Left lobe of liver (tissue), 2 donors: ENCODE measurements around the gene ANKS3. TPM values are rescaled to one million over a fixed set of nuclear protein-coding genes. Genes with fewer than 3 reads are reported as not detected.
A peak's percentile ranks its signal among the peaks of the same experiment; 100 is the strongest.

Experiments
- ATAC-seq: fragments of 200-7000 bp; cut with Tn5 transposase; one replicate; pipeline ENCODE4 v1.9.1; 2020; ENCODE audit warnings: mild to moderate bottlenecking, moderate library complexity
- DNase-seq: peaks from one replicate; pipeline ENCODE4 v3.0.0-alpha.2; 2020; ENCODE audit warnings: low spot score
- total RNA-seq: library from RNA; stranded (reverse); gene quantifications from one replicate; pipeline ENCODE4 v1.2.1, GENCODE V29; 2021
- donor health status: DM: no; HTN: no; CAD: no; lungs with moderate emphysema.
- donor health status: DM: no; HTN: yes; CAD: no.

The ANKS3 gene
- total RNA-seq, 1 donor from 2014 or later = 10.6 TPM

DNA sequence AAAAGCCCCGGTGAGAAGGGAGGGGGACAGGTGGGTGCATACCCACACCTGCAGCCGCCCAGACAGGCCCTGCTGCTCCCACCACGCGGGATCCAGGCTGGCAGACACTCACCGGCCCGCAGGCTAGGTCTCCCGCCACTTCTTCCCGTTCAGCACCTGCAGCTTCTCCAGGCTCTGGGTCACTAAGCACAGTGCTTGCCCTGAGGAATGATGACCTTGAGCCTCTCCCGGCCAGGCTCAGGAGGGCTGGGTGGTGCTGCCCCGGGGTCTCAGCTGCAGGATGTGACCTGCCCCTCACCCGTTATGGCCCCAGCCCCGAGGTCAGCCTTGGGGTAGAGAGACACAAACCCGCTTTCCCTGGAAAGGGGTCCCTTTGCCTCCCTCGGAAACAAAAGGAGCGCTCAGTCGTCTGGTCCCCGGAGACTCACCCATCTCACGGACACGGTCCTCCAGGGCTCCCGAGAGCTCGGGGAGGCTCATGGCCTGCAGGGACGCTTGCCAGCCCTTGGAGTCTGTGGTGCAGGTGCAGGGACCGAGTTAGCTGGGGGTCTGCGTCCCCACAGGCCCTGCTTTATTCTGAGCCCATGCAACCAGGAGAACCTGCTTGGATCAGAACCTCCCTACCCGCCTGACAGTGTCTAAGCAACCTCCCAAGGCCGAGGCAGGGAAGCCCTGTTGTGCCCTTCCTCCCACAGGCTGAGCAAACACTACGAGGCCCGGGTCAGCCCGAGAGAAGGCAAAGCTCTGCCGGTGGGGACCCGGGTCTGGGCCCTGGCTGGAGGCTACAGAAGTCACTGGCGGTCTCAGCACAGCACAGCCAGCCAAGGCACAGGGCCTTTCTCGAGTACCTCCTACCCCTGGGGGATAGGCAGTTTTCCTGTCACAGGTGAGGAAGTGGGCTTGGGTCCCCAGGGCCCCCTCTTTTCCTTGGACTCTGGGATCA lies 36.9 kb downstream of the ANKS3 start:
- no peak for ATAC-seq
- DNase-seq = peak; percentile 48

DNA sequence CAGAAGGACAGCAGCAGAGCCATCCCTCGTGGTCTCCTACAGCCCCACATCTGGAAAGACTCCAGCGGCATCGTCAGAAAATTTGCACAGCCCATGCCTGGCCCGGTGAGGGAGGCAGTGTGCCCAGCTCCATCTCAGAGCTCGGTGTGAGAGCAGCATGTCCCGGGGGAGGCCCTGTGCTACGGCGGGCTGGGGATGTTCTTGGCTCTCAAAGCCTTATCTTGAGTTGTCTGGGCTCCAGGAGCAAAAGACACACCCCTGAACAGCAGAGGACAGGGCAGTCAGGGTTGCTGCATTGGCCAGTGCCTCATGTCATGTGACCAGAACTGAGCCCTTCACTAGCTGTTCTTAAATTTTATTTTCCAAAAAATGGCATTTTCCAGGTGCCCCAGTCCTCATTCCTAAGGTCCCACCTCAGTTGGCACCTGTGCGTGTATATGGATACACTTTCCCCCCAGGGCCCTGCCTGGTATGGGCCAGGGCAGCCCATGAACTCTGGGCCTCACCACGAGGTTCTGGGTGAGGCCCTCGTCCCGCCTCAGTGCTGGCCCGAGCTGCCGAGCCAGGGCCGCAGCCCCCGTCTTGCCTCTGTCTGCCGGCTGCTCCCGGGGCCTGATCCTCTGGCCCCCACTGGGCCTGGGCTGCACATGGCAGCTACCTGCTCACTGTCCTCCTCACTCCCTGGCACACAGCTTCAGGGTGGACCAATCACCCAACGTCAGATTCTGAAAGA lies 37.7 kb downstream of the ANKS3 start:
- DNase-seq = peak; percentile 49
- no peak for ATAC-seq

DNA sequence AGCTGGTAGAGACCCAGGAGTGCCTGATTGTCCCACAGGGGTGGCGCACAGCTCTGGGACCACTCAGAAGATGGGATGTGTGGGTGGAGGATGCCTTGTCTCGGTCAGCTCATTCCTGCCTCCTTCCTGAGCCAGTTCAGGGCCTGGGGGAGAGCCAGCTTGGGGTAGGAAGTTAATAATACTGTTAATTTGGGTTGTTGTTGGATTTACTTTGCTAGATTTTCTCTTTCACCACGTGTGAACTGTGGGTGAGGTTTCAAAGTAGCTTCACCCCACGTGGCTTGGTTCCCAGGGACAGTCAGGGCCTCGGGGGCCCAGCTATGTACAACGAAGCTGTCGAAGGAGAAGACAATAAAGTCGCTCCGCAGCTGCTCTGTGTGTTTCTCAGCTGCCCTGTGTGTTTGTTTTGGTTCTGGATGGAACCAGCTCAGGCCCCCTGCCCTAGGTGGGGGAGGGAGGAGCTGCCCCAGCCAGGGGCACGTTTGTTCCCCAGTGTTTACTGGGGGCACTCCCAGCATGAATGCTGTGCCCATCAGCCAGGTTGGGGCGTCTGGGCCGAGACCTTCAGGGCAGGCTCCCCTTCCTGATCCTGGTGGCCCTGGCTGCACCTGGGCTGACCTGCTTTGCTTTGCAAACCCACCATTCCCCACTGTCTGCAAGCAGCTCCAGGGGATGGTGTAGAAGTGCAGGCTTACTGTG lies 38.4 kb downstream of the ANKS3 start:
- ATAC-seq (no peak), DNase-seq (no peak)

DNA sequence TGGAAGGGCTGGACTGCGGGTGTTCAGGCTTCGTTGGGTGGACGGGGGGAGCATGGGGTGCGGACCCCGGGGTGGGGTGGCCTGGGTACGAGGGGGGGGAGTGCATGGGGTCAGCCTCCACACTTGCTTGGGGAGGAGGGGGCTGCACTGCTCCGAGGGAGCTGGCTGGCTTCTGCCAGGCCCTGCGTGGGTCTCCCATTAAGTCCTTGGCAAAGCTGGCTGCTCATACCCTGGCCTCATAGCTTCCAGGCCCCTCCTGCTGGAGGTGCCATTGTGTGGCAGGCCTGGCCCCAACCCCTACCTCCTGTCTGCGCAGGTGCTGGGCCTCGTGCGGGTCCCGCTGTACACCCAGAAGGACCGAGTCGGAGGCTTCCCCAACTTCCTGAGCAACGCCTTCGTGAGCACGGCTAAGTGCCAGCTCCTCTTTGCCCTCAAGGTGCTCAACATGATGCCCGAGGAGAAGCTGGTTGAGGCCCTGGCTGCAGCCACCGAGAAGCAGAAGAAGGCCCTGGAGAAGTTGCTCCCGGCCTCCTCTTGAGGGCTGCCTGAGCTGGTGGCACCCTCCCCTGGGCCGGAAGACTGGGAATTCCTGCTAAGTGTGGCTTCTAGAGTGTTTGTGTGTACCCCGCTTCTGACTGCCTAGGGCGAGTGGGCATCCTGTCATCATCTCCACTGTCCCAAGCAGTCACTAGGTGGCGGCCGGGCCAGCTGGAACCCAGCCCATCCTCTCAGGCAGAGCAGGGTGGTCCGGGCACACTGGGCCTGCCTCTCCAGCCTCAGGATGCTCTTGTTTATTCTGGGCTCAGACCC lies 39.2 kb downstream of the ANKS3 start:
- DNase-seq (peak; percentile 56), ATAC-seq (no peak)

DNA sequence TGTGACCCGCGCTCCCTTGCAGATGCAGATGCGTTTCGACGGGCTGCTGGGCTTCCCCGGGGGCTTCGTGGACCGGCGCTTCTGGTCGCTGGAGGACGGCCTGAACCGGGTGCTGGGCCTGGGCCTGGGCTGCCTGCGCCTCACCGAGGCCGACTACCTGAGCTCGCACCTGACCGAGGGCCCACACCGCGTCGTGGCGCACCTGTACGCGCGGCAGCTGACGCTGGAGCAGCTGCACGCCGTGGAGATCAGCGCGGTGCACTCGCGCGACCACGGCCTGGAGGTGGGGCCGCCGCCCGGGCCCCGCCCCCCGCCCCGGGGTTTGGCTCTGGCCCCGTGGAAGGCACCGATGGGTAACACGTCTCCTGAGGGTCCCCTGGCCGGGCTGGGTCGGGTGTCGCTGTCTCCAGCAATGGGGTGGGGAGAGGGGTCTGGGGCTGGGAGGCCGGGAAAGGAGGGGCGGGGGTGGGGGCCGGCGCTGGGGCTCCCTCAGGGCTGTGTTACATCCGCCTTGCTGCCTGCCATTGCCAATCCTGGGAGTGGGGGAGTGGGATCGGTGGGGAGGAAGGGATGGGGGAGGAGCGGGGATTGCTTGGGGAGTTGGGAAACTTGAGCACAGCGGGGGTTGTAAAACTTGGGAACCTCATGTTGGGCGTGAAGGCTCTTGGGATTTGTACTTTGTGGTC lies 40.0 kb downstream of the ANKS3 start:
- peak; percentile 40 for ATAC-seq
- DNase-seq = peak; percentile 72

DNA sequence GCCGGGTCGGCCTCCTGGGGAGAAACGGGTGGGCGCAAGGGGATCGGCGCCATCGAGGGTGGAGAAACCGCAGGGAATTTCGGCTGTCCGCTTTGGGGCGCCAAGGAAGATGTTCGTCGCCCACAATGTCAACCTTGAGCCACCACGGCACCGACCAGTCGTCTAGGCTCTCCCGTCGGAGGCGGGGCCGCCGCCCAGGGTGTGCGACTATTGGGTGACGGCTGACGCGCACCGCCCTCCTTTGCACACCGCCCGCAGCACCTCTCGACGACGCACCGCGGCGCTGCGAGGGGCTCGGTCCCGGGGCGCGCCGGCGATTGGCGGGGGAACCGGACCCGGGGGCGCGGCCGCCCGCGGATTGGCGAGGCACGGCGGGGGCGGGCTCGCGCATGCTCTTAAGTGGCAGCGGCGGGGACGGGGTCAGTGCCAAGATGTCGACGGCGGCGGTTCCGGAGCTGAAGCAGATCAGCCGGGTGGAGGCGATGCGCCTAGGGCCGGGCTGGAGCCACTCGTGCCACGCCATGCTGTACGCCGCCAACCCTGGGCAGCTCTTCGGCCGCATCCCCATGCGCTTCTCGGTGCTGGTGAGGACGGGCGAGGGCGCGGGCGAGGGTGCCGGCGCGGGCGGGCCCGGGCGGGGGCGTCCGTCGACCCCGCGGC lies 40.6 kb downstream of the ANKS3 start, which contains the start of gene NUDT16L1:
NUDT16L1 (plus strand) TSS at position 267 of the 660 bp plus-strand sequence; CDS start at position 432, 165 bp downstream.
- ATAC-seq (peak; percentile 78), DNase-seq (peak; percentile 98)

DNA sequence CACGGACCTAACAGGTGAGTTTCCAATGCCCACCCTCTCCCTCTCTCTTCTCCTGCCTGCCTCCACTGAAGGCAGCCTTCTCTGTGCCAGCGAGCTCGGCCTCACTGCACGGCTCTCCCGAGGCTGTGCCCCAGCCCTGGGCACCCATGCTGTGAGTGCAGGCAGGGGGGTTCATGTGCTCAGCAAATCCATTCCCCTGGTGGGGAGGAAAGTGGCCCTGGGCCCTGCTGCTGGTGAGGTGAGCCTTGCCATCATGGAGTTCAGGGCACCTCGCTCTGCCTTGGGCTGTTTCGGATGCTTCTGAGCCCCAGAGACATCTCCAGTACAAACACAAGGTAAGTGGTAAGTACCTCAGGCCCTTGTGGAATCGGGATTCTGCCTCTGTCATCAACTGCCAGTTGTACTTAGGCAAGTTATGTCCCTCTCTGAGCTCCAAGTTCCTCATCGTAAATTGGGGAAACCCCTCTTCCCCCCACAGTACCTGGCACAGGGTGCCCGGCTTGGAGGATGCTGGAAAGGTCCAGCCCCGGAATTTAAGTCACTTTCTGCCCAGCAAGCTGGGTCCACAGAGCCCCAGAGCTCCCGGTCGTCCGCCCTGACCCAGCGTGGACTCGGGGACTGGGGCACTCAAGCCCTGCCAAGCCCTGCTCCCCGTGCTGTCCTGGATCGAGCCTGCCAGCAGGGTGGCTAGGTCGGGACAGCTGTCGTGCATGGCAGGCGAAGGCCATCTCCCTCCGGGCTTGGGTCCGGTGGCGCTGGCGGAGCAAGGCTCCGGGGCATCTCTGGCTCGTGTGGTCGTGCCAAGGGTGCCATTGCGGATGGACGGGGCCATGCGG lies 41.4 kb downstream of the ANKS3 start:
- no peak for DNase-seq
- ATAC-seq = peak; percentile 7

DNA sequence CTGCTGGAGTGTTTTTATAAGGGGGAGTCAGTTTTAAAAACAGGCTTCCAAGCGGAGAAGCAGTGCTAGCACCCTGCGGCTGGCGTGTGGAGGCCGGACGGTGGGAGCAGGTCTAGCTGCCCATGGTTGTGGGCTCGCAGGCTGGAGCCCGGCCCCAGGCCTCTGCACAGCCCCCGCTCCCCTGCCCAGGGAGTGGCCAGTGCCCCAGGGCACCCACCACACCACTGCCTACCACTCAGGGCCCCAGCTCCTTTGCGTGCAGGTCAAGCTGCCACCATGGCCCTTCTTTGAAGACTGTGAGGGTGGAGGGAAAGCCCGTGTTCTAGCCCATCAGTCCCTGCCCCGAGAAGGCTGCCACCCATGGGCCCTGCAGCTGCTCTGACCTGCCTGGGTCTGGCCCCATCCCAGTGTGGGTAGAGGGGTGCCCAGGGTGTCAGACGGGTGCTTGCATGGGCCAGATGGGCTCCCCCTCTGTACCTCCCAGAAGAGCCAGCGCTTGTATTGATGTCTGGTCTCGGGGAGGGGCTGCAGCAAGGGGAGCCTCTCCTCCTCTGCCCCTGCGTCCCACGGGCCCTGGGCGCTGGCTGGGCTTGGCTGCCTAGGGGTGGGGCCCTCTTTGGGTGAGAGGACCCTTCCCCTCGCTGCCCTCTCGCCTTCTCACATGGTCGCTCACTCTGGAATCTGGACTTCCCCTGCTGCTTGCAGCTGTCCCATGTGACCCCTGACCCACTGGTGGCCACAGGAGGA lies 42.2 kb downstream of the ANKS3 start:
- ATAC-seq (no peak), DNase-seq (peak; percentile 51)

DNA sequence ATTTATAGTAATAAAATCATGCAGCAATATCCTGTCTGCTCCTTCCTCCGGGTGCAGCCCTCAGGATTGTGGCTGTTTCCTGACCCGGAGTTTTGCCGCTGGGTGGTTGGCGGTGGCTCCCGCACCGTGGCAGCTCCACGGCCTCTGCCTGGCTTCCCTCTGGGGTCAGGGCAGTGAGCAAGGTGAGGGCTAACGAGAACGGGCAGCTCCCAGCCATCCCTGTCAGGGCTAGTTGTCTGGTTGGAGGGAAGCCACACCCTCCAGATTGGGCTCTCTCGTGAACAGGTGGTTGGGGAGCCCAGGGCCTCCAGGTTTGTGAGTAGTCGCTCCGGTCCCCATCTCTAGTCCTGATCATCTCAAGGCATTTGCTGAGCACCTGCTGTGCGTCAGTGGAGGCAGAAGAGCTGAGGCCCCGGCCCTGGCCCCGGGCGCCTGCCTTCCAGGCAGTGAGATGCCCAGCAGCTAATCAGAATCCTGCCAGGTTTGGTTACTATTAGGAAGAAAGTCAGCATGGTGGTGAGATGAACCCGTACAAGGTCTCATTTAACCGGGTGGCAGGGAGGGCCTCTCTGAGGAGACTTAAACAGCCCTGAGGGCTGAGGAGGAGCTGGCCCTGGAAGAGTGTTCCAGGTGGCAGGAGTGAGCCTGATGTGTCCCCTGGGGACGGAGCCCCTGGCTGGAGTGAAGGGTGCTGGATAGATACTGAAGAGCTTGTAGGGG lies 43.0 kb downstream of the ANKS3 start:
- DNase-seq = peak; percentile 50

DNA sequence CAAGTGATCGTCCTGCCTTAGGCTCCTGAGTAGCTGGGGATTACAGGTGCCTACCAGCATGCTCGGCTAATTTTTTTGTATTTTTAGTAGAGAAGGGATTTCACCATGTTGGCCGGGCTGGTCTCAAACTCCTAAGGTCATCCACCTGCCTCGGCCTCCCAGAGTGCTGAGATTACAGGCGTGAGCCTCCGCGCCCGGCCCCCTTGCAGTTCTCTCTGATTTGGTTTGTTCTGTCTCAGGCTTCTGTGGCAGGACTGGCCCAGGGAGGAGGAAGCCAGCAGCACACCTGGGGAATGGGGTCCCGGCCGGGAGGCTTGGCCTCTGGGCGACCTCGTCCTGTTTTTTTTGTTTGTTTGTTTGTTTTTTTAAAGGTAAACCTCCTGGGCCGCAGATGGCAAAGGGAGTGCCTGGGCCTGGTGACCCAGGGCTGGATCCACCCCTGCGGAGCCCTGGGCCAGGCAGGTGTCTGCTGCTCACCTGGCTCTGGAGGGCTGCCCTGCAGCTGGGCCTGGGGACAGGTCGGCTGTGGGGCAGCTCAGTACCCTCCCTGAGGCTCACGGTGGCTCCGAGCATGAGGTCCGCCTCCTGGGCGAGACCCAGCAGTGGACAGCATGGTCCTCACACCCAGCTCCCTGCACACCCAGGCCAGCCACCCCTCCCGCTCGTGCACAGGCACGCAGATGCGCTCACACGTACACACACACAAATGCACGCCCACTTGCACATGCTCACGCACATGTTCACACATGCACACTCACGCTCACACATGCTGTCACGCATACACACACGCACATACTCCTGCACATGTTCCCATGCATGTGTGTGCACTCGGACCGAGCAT lies 44.0 kb downstream of the ANKS3 start:
- ATAC-seq (no peak), DNase-seq (peak; percentile 50)

More for the DNA sequence above, 43.0 kb downstream of the ANKS3 start:
- no peak for ATAC-seq

DNA sequence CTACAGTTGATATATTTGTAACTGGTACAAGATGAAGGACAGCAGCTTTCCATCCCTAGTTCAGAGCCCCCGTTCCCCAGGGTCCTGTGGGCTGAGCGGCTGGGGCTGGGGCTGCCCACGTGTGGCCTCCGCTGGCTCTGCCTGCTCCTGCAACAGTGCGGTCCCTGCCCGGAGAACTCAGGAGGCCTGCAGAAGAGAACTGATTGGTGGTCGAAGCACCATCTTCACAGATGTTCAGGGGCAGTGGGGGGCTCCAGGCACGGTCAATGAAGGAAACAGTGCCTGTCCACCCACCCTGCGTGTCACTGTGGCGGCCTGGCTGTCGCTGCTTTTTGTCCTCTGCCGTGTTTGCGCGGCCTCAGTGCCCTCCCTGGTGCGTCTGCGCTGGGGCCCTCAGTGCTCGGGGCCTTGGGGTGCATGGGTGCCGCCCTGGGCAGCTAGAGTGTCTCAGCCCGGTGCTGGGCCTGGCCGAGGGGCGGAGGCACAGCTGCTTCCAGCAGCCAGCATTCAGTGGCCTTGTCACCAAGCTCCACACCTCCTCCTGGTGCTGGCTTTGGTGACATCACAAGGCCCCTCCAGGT lies 44.9 kb downstream of the ANKS3 start:
- ATAC-seq (no peak), DNase-seq (peak; percentile 56)

DNA sequence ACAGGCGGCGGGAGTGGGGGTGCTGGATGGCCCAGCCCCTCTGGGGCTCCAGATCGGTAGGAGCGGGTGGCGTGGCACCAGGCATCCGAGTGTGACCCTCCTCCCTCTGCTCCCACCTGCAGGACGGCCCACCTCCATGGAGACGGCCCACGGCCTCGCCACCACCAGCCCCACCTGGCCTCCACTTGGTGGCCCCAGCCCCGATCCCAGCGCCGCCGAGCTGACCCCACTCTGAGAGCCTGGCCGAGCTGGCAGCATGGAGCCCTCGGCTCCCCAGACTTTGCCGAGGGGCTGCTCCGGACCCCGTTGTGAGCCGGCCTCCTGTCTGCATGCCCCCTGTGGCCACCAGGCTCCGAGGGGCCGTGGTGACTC lies 45.4 kb downstream of the ANKS3 start:
- DNase-seq (no peak), ATAC-seq (no peak)

DNA sequence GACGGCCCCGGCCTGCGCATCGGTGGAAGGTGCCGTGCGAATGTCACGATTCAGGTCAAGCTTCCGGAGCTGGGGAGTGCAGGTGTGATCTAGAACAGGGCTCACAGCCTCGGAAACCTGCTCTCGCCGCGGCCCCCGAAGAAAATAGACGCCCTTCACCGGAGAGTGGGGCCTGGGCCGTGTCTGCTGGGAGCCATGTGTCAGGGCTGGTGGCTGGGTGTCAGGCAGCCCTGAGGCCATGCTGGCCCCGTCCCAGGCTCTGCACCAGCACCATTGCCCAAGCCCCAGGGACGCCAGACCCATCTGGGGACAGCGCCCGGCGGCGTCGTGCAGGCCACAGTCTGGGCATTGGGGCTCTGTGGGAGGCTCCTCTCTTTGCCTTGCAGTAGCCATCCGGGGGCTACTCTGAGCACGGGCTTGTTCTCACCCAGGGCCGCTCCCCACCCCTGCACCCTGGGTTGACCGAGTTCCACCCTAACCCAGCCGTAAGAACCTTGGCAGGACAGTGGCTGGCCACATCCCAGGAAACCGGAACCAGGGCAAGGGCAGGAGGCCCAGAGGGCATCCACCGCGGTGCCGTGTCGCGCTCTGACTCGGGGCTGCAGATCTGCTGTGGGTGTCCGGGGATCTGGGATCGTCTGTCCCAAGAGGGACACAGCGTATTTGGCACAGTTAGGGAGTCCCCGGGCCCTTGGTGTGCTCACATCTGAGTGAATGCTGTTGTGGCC lies 46.0 kb downstream of the ANKS3 start:
- ATAC-seq = peak; percentile 42

DNA sequence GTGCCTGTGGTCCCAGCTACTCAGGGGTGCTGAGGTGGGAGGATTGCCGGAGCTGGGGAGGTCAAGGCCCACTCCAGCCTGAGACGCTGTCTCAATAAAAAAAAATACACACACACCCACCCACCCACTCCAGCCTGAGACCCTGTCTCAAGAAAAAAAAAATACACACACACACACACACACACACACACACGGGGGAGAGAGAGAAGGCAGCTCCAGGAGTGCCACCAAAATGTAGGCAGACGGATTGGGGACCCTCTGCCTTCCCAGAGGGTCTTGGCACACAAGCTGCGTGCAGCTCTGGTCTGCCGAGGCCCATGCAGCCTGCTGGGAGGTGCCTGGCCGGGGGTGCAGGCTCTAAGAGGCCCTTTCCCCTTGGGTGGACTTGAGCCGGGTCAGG lies 46.7 kb downstream of the ANKS3 start:
- no peak for ATAC-seq
- DNase-seq = no peak

More for the DNA sequence above, 46.0 kb downstream of the ANKS3 start:
- DNase-seq = peak; percentile 95
